PC-9 (cell line): Measurements from ENCODE around the gene OR4K14. TPM values are rescaled to one million over a fixed set of nuclear protein-coding genes. Genes with fewer than 3 reads are reported as not detected.

Experiments used
- Bru-seq: library from RNA; stranded (reverse); fragments of 400-500 nt; gene quantifications from one replicate; lab custom pipeline; 2021; lab: Mats Ljungman, UMichigan
- BruChase-seq, 2 experiments: library from RNA; stranded (reverse); fragments of 400-500 nt; gene quantifications; one replicate each; lab custom pipeline; 2021; lab: Mats Ljungman, UMichigan
- BruUV-seq: library from RNA; stranded (reverse); fragments of 400-500 nt; replicated peaks from 2 replicates; lab custom pipeline; 2021; lab: Mats Ljungman, UMichigan
- CTCF ChIA-PET: fragments of 300-600 bp; sonication (Branson Sonifier 250); formaldehyde crosslinking; loops from one replicate; lab custom pipeline; 2022; ENCODE audit warnings: antibody characterized with exemption; lab: Charles Lee
- POLR2A ChIA-PET: fragments of 300-600 bp; sonication (Branson Sonifier 250); formaldehyde crosslinking; loops from one replicate; lab custom pipeline; 2022; ENCODE audit warnings: antibody characterized with exemption; ENCODE audit not compliant: unreplicated experiment; lab: Charles Lee
- DNase-seq, 2 experiments: peaks; one replicate each; pipeline versions ENCODE4 v3.0.0 to v3.0.0-alpha.2; 2015 to 2022; ENCODE audit warnings: mixed read lengths in 1 of 2
- H2AFZ ChIP-seq: fragments of 200-600 bp; sonication (generic); 2 replicates; pipeline ENCODE4 v1.8.1; 2017; ENCODE audit warnings: antibody characterized with exemption
- H3F3A ChIP-seq: fragments of 200-600 bp; sonication (generic); 2 replicates; pipeline ENCODE4 v1.8.1; 2017; ENCODE audit warnings: antibody characterized with exemption, mild to moderate bottlenecking, low read depth; ENCODE audit not compliant: insufficient read depth
- H3K27ac ChIP-seq: fragments of 200-600 bp; sonication (generic); 2 replicates; pipeline ENCODE4 v1.6.1; 2016; ENCODE audit warnings: mixed run types
- H3K27me3 ChIP-seq: fragments of 200-600 bp; sonication (generic); 2 replicates; pipeline ENCODE4 v1.6.1; 2016; ENCODE audit warnings: low read depth, mixed run types; ENCODE audit not compliant: insufficient read depth
- H3K36me3 ChIP-seq: fragments of 200-600 bp; sonication (generic); 2 replicates; pipeline ENCODE4 v1.6.1; 2016; ENCODE audit warnings: low read depth, mixed run types
- H3K4me1 ChIP-seq: fragments of 200-600 bp; sonication (generic); replicated peaks from 2 replicates; pipeline ENCODE4 v1.6.1; 2016; ENCODE audit warnings: mixed run types; ENCODE audit not compliant: insufficient read depth
- H3K4me2 ChIP-seq: fragments of 200-600 bp; sonication (generic); 2 replicates; pipeline ENCODE4 v1.6.1; 2017; ENCODE audit warnings: mixed run types
- H3K4me3 ChIP-seq: fragments of 200-600 bp; sonication (generic); 2 replicates; pipeline ENCODE4 v1.6.1; 2016; ENCODE audit warnings: mixed run types
- H3K79me2 ChIP-seq: fragments of 200-600 bp; sonication (generic); 2 replicates; pipeline ENCODE4 v1.6.1; 2017; ENCODE audit warnings: low read depth, mixed run types
- H3K9me2 ChIP-seq: fragments of 200-600 bp; sonication (generic); 2 replicates; pipeline ENCODE4 v1.8.1; 2017; ENCODE audit warnings: mild to moderate bottlenecking; ENCODE audit not compliant: insufficient read depth
- H3K9me3 ChIP-seq: fragments of 200-600 bp; sonication (generic); 2 replicates; pipeline ENCODE4 v1.8.1; 2016; ENCODE audit warnings: low read depth; ENCODE audit not compliant: insufficient read depth
- H4K20me1 ChIP-seq: fragments of 200-600 bp; sonication (generic); 2 replicates; pipeline ENCODE4 v1.8.1; 2017; ENCODE audit not compliant: insufficient read depth
- CTCF ChIP-seq: fragments of 200-600 bp; sonication (generic); conservative IDR thresholded peaks from 2 replicates; pipeline ENCODE4 v1.6.1; 2017; ENCODE audit warnings: mixed run types, antibody characterized with exemption, mild to moderate bottlenecking, moderate library complexity
- EZH2 ChIP-seq: fragments of 200-600 bp; sonication (generic); IDR thresholded peaks from 2 replicates; pipeline ENCODE4 v1.8.0; 2017; ENCODE audit warnings: antibody characterized with exemption, low read depth
- intact Hi-C: fragments of 100-400 bp; cut with micrococcal nuclease; formaldehyde crosslinking; loops from one replicate; pipeline ENCODE4 v1.10.0; 2022; ENCODE audit not compliant: unreplicated experiment
- long read RNA-seq: library from polyadenylated mRNA; stranded (forward); transcript quantifications from one replicate; pipeline ENCODE4 v2.0.0, GENCODE V29; 2022
- total RNA-seq: library from RNA; stranded (reverse); gene quantifications from 2 replicates; pipeline ENCODE4 v1.2.3, GENCODE V29; 2021

OR4K14 gene
- total RNA-seq, result not detected in 2 replicates
- not detected for Bru-seq, nascent RNA
- not detected for BruChase-seq, experiment 1, labeled RNA remaining after a 2-hour chase
- BruChase-seq, experiment 2, labeled RNA remaining after a 6-hour chase, result not detected
- long read RNA-seq, result 0 reads

- Histone ChIP-seq H3K4me1 (no peaks in the 10 kb centered on the region), H4K20me1 (no peaks in the 10 kb centered on the region), H3K79me2 (no peaks in the 10 kb centered on the region), H3K4me2 (no peak within 1 kb of the TSS), H3K9me2 (no peaks in the 10 kb centered on the region), H3K27ac (no peak within 1 kb of the TSS), H2AFZ (no peak within 1 kb of the TSS), H3K4me3 (no peak within 1 kb of the TSS), H3F3A (no peaks in the 10 kb centered on the region), H3K36me3 (no peaks in the 10 kb centered on the region), H3K9me3 (no peaks in the 10 kb centered on the region), H3K27me3 (no peaks in the 10 kb centered on the region)
- intact Hi-C loops, result no loop called here
- TF ChIP-seq CTCF, result no peak
- no peak for TF ChIP-seq EZH2
- CTCF ChIA-PET, result no interaction called here
- DNase-seq, result no peak
- POLR2A ChIA-PET, result no interaction called here
- BruUV-seq, result no TSS peak
These were observed at the start of gene OR4K14 for GRCh38 chr14:20019257-20019865. OR4K14 (minus strand) TSS chr14:20019307; CDS start chr14:20015193, 4,114 bp downstream.

- ChIA-PET POLR2A (no interaction called here), CTCF (no interaction called here)
- H3K36me3 ChIP-seq, result no peaks in the 10 kb centered on the region
- no peaks in the 10 kb centered on the region for H3F3A ChIP-seq
- TF ChIP-seq EZH2 (no peak), CTCF (no peak)
- H3K9me2 ChIP-seq, result no peaks in the 10 kb centered on the region
- H3K9me3 ChIP-seq, result no peaks in the 10 kb centered on the region
- H3K27ac ChIP-seq, result no peak within 1 kb of the TSS
- no peaks in the 10 kb centered on the region for H3K27me3 ChIP-seq
- H3K79me2 ChIP-seq, result no peaks in the 10 kb centered on the region
- BruUV-seq, result no TSS peak
- intact Hi-C loops, result no loop called here
- H4K20me1 ChIP-seq, result no peaks in the 10 kb centered on the region
- no peak for DNase-seq
- H3K4me1 ChIP-seq, result no peaks in the 10 kb centered on the region
- H2AFZ ChIP-seq, result no peak within 1 kb of the TSS
- no peak within 1 kb of the TSS for H3K4me2 ChIP-seq
- H3K4me3 ChIP-seq, result no peak within 1 kb of the TSS
These were observed 40.6 kb upstream of the OR4K14 start, which contains the start of gene OR4L1 for GRCh38 chr14:20059745-20060144. OR4L1 (plus strand) TSS chr14:20060045; CDS start chr14:20060045, 0 bp downstream.

- Histone ChIP-seq H3F3A (no peaks in the 10 kb centered on the region), H3K27ac (no peak overlapping the region), H4K20me1 (no peaks in the 10 kb centered on the region), H3K4me2 (no peak overlapping the region), H3K27me3 (no peaks in the 10 kb centered on the region), H3K4me1 (no peaks in the 10 kb centered on the region), H2AFZ (no peak overlapping the region), H3K9me2 (no peaks in the 10 kb centered on the region), H3K4me3 (no peak overlapping the region), H3K36me3 (no peaks in the 10 kb centered on the region), H3K9me3 (no peaks in the 10 kb centered on the region), H3K79me2 (no peaks in the 10 kb centered on the region)
- intact Hi-C loops, result no loop called here
- POLR2A ChIA-PET, result no interaction called here
- no TSS peak for BruUV-seq
- TF ChIP-seq CTCF (no peak), EZH2 (no peak)
- DNase-seq, result no peak
- CTCF ChIA-PET, result no interaction called here
These were observed 29.1 kb upstream of the OR4K14 start for GRCh38 chr14:20048202-20048601.
